Measurements from ENCODE around the gene HIP1. TPM values are rescaled to one million over a fixed set of nuclear protein-coding genes. Genes with fewer than 3 reads are reported as not detected.
"Not testable (repeated sequence)": the region's sequence is repeated elsewhere in the genome, so short reads cannot be mapped to it uniquely, and the experiment has no call there.

HIP1 gene
- total RNA-seq, 1 donor from 2014 or later, result 17.7 TPM

GRCh38 chr7:75599244-75599781 lies 139.4 kb downstream of the HIP1 start:
- no peak overlapping the region for H3K4me3 ChIP-seq
- intact Hi-C loops (cut with DNase I), result no loop called here

GRCh38 chr7:75596727-75597614 lies 141.8 kb downstream of the HIP1 start:
- Histone ChIP-seq H3K27me3 (no peaks in the 10 kb centered on the region), H3K4me1 (peaks cover 20% of the 10 kb centered on the region), H3K27ac (no peak overlapping the region), H3K36me3 (peaks cover 0 to 1% of the 10 kb centered on the region in 2 donors), H3K9me3 (no peaks in the 10 kb centered on the region), H3K4me3 (no peak overlapping the region)
- TF ChIP-seq POLR2AphosphoS5 (IDR thresholded peaks at IDR 0.05; ENCODE audit: insufficient read depth in 1 of 2, low read depth in 1 of 2), result no peak
- TF ChIP-seq CTCF (IDR thresholded peaks at IDR 0.05), result no peak
- no peak for TF ChIP-seq POLR2A (IDR thresholded peaks at IDR 0.05)
- intact Hi-C loops (cut with DNase I), result no loop called here
- DNase-seq (ENCODE audit: extremely low spot score in 2 of 2), result no peak

More at GRCh38 chr7:75599244-75599781, 139.4 kb downstream of the HIP1 start:
- no peak for TF ChIP-seq POLR2A (IDR thresholded peaks at IDR 0.05)
- no peak for TF ChIP-seq CTCF (IDR thresholded peaks at IDR 0.05)
- peak in 1 of 2 donors; percentile 47 for TF ChIP-seq POLR2AphosphoS5 (IDR thresholded peaks at IDR 0.05; ENCODE audit: insufficient read depth in 1 of 2, low read depth in 1 of 2)
- H3K36me3 ChIP-seq, result no peaks in the 10 kb centered on the region
- peak overlapping the region; percentile 24 for H3K27ac ChIP-seq
- H3K4me1 ChIP-seq, result peaks cover 20% of the 10 kb centered on the region
- DNase-seq (ENCODE audit: extremely low spot score in 2 of 2), result no peak
- no peaks in the 10 kb centered on the region for H3K9me3 ChIP-seq
- H3K27me3 ChIP-seq, result no peaks in the 10 kb centered on the region

GRCh38 chr7:75595766-75596165 lies 143.0 kb downstream of the HIP1 start:
- intact Hi-C loops (cut with DNase I), result no loop called here
- Histone ChIP-seq H3K4me3 (no peak overlapping the region), H3K4me1 (peaks cover 20% of the 10 kb centered on the region), H3K27me3 (no peaks in the 10 kb centered on the region), H3K9me3 (no peaks in the 10 kb centered on the region), H3K27ac (no peak overlapping the region), H3K36me3 (peaks cover 0 to 13% of the 10 kb centered on the region in 2 donors)
- no peak for DNase-seq (ENCODE audit: extremely low spot score in 2 of 2)
- no peak for TF ChIP-seq POLR2A (IDR thresholded peaks at IDR 0.05)

- H3K27ac ChIP-seq; H3K4me1 ChIP-seq; H3K27me3 ChIP-seq; intact Hi-C loops (cut with DNase I); H3K9me3 ChIP-seq; DNase-seq (ENCODE audit: extremely low spot score in 2 of 2); H3K4me3 ChIP-seq: not testable (repeated sequence)
- peaks cover 0 to 13% of the 10 kb centered on the region in 2 donors for H3K36me3 ChIP-seq
These were observed 145.1 kb downstream of the HIP1 start for GRCh38 chr7:75593500-75594184.

GRCh38 chr7:75591467-75592255 lies 147.1 kb downstream of the HIP1 start:
- Histone ChIP-seq H3K27me3 (no peaks in the 10 kb centered on the region), H3K4me3 (no peak overlapping the region), H3K4me1 (no peaks in the 10 kb centered on the region), H3K36me3 (peaks cover 0 to 14% of the 10 kb centered on the region in 2 donors), H3K9me3 (no peaks in the 10 kb centered on the region), H3K27ac (no peak overlapping the region)
- DNase-seq (ENCODE audit: extremely low spot score in 2 of 2), result no peak
- intact Hi-C loops (cut with DNase I), result no loop called here
- TF ChIP-seq CTCF (IDR thresholded peaks at IDR 0.05) (no peak), POLR2AphosphoS5 (IDR thresholded peaks at IDR 0.05; ENCODE audit: insufficient read depth in 1 of 2, low read depth in 1 of 2) (no peak), POLR2A (IDR thresholded peaks at IDR 0.05) (no peak)
